Endothelial cell of umbilical vein (primary cell): ENCODE data around the gene EXOSC5. TPM values are rescaled to one million over a fixed set of nuclear protein-coding genes. Genes with fewer than 3 reads are reported as not detected.

Experiments
- BruUV-seq: library from RNA; stranded (reverse); fragments of 400-500 nt; replicated peaks from 2 replicates; lab custom pipeline; 2021; lab: Mats Ljungman, UMichigan
- CTCF ChIA-PET: fragments of 300-600, 350-600 bp; sonication (Branson Sonifier 250); formaldehyde crosslinking; loops from one replicate; lab custom pipeline; 2021; ENCODE audit warnings: antibody characterized with exemption, inconsistent platforms; lab: Charles Lee
- POLR2A ChIA-PET: fragments of 300-600, 350-600 bp; sonication (Branson Sonifier 250); formaldehyde crosslinking; loops from one replicate; lab custom pipeline; 2021; ENCODE audit warnings: antibody characterized with exemption, inconsistent platforms; lab: Charles Lee
- DNase-seq: peaks from one replicate; pipeline ENCODE4 v3.0.0-alpha.2; 2011; ENCODE audit warnings: low read depth, low spot score
- FAIRE-seq: peaks from 2 replicates; lab custom pipeline; 2011; peaks lifted over from hg19 to GRCh38; lab: Jason Lieb, UNC
- H2AFZ ChIP-seq: 2 replicates; pipeline ENCODE4 v1.6.0; 2012; ENCODE audit warnings: low read depth, low read length, control low read depth, inconsistent platforms
- H3K27ac ChIP-seq: 2 replicates; pipeline ENCODE4 v1.5.1; 2011; ENCODE audit warnings: low read depth, mild to moderate bottlenecking, control low read depth, low read length, moderate library complexity; ENCODE audit not compliant: insufficient read depth
- H3K27me3 ChIP-seq, 2 experiments: 2 replicates each; pipeline versions ENCODE4 v1.6.0 to v1.6.1; 2011; ENCODE audit warnings: low read length in 2 of 2, mixed read lengths in 1 of 2; ENCODE audit not compliant: control insufficient read depth in 2 of 2, insufficient read depth in 2 of 2
- H3K36me3 ChIP-seq, 2 experiments: 2 replicates in 1 of 2; 3 replicates in 1 of 2; pipeline ENCODE4 v1.5.1; 2011; ENCODE audit warnings: low read length in 2 of 2, mild to moderate bottlenecking in 1 of 2, moderate library complexity in 1 of 2; ENCODE audit not compliant: control insufficient read depth in 2 of 2, insufficient read depth in 2 of 2; ENCODE audit errors: extremely low read depth in 1 of 2
- H3K4me1 ChIP-seq: 3 replicates; pipeline ENCODE4 v1.5.1; 2011; ENCODE audit warnings: mild to moderate bottlenecking, low read length; ENCODE audit not compliant: control insufficient read depth, insufficient read depth; ENCODE audit errors: extremely low read depth
- H3K4me2 ChIP-seq: 2 replicates; pipeline ENCODE4 v1.6.1; 2011; ENCODE audit warnings: low read length, control low read depth, mixed read lengths; ENCODE audit not compliant: insufficient read depth
- H3K4me3 ChIP-seq, 3 experiments: fragments of 200-600 bp in 1 of 3; sonication (generic), shearing (Covaris generic) in 1 of 3; replicated peaks in 1 of 3; 2 replicates each; pipeline ENCODE4 v1.5.1; 2011 to 2016; ENCODE audit warnings: control low read depth in 3 of 3, low read length in 3 of 3, mild to moderate bottlenecking in 2 of 3, inconsistent platforms in 1 of 3, low read depth in 1 of 3, moderate library complexity in 1 of 3; ENCODE audit not compliant: insufficient read depth in 1 of 3
- H3K79me2 ChIP-seq: 2 replicates; pipeline ENCODE4 v1.6.0; 2012; ENCODE audit warnings: low read length, inconsistent platforms; ENCODE audit not compliant: control insufficient read depth, insufficient read depth
- H3K9ac ChIP-seq: replicated peaks from 2 replicates; pipeline ENCODE3; 2011; ENCODE audit warnings: low read length, control low read depth; ENCODE audit not compliant: insufficient read depth; ENCODE audit errors: extremely low read depth
- H3K9me1 ChIP-seq: replicated peaks from 3 replicates; pipeline ENCODE4 v1.6.0; 2011; ENCODE audit warnings: mild to moderate bottlenecking, low read length; ENCODE audit not compliant: control insufficient read depth, insufficient read depth; ENCODE audit errors: extremely low read depth
- H3K9me3 ChIP-seq: replicated peaks from 2 replicates; pipeline ENCODE4 v1.5.1; 2012; ENCODE audit warnings: low read length, inconsistent platforms; ENCODE audit not compliant: control insufficient read depth, insufficient read depth
- H4K20me1 ChIP-seq: replicated peaks from 2 replicates; pipeline ENCODE3; 2011; ENCODE audit warnings: mild to moderate bottlenecking, low read length; ENCODE audit not compliant: control insufficient read depth, insufficient read depth; ENCODE audit errors: extremely low read depth
- EZH2 ChIP-seq: IDR thresholded peaks from 2 replicates; pipeline ENCODE4 v1.6.1; 2012; ENCODE audit warnings: borderline replicate concordance, low read depth, mild to moderate bottlenecking, moderate library complexity, low read length, inconsistent platforms; ENCODE audit not compliant: severe bottlenecking
- JUN ChIP-seq: IDR thresholded peaks from 2 replicates; pipeline ENCODE4 v1.6.1; 2011; ENCODE audit warnings: borderline replicate concordance, low read depth; ENCODE audit not compliant: insufficient read length, insufficient read depth
- MAX ChIP-seq: IDR thresholded peaks from 2 replicates; pipeline ENCODE4 v1.6.1; 2011; ENCODE audit not compliant: insufficient read depth, insufficient read length
- MYC ChIP-seq: IDR thresholded peaks from one replicate; pipeline ENCODE4 v1.6.1; 2011; ENCODE audit warnings: mild to moderate bottlenecking, low read depth, low read length
- POLR2A ChIP-seq: IDR thresholded peaks from 2 replicates; pipeline ENCODE4 v1.6.1; 2012; ENCODE audit warnings: low read depth, mild to moderate bottlenecking, control low read depth, low read length
- dilution Hi-C: fragments of 300-500 bp; cut with MboI; formaldehyde crosslinking; loops from one replicate; pipeline ENCODE4 v1.15.0; 2019; ENCODE audit warnings: low sequenced_read_pairs; ENCODE audit not compliant: extremely low pct_ligation_motif_present
- intact Hi-C: fragments of 100-400 bp; cut with micrococcal nuclease; formaldehyde crosslinking; loops from one replicate; pipeline ENCODE4 v1.10.0; 2022
- polyA plus RNA-seq, 4 experiments: library from polyadenylated mRNA; depleted of rRNA in 3 of 4; stranded (reverse) in 3 of 4; unstranded in 1 of 4; fragments of >200 nt; gene quantifications; 2 replicates each; pipeline versions ENCODE4 v1.2.1 to v1.2.3, GENCODE V29; 2011 to 2012; ENCODE audit warnings: missing spikeins in 1 of 4
- total RNA-seq: library from RNA; stranded (reverse); gene quantifications from 2 replicates; pipeline ENCODE4 v1.2.3, GENCODE V29; 2021

EXOSC5 gene
- total and polyA plus RNA-seq, 2 donors (not counting 3 experiments of a cell fraction or from before 2014, with no cell fraction given), result 14.0 to 20.9 TPM

GRCh38 chr19:41376241-41376997, 20.7 kb downstream of the EXOSC5 start, which contains the start of gene TMEM91:
TSS of gene TMEM91 (plus strand) at chr19:41376533. CDS start at chr19:41378310, 1,777 bp downstream.
- intact Hi-C loops, result no loop called here
- H3K79me2 ChIP-seq, result peaks cover 6% of the 10 kb centered on the region
- H3K4me2 ChIP-seq, result peak within 1 kb of the TSS; percentile 82
- CTCF ChIA-PET, result interaction anchor here (1.2 kb wide), 1 partner anchor 63 kb away, joined by 3 read pairs; the partner anchor contains the start of gene DMAC2
- TF ChIP-seq EZH2 (no peak), MAX (no peak), MYC (no peak), POLR2A (no peak)
- H3K27me3 ChIP-seq, result no peaks in the 10 kb centered on the region
- no peaks in the 10 kb centered on the region for H3K36me3 ChIP-seq
- H3K9me1 ChIP-seq, result no peaks in the 10 kb centered on the region
- peaks cover 8% of the 10 kb centered on the region for H3K4me1 ChIP-seq
- peak; percentile 34 for DNase-seq
- dilution Hi-C loops, result no loop called here
- H3K9ac ChIP-seq, result peak within 1 kb of the TSS; percentile 50
- H3K27ac ChIP-seq, result no peak within 1 kb of the TSS
- no TSS peak for BruUV-seq
- H3K9me3 ChIP-seq, result no peaks in the 10 kb centered on the region
- H3K4me3 ChIP-seq, result peak within 1 kb of the TSS; percentile 31 to 69 (median 49)
- H4K20me1 ChIP-seq, result no peaks in the 10 kb centered on the region
- FAIRE-seq, result peak; percentile 87
- POLR2A ChIA-PET, result no interaction called here
- peak within 1 kb of the TSS; percentile 82 for H2AFZ ChIP-seq

- H4K20me1 ChIP-seq, result no peaks in the 10 kb centered on the region
- H3K4me3 ChIP-seq, result no peak overlapping the region
- FAIRE-seq, result peak; percentile 80
- no peaks in the 10 kb centered on the region for H3K9me3 ChIP-seq
- H3K27me3 ChIP-seq, result no peaks in the 10 kb centered on the region
- peaks cover 10% of the 10 kb centered on the region for H3K79me2 ChIP-seq
- no peak overlapping the region for H3K4me2 ChIP-seq
- no TSS peak for BruUV-seq
- ChIA-PET POLR2A (no interaction called here), CTCF (no interaction called here)
- TF ChIP-seq EZH2, result no peak
- TF ChIP-seq MAX, result no peak
- no peak for TF ChIP-seq JUN
- DNase-seq, result peak; percentile 90
- intact Hi-C loops (no loop called here), dilution Hi-C loops (no loop called here)
- peaks cover 8% of the 10 kb centered on the region for H3K4me1 ChIP-seq
- no peak overlapping the region for H3K9ac ChIP-seq
- no peak overlapping the region for H2AFZ ChIP-seq
- no peak overlapping the region for H3K27ac ChIP-seq
- no peaks in the 10 kb centered on the region for H3K9me1 ChIP-seq
- H3K36me3 ChIP-seq, result no peaks in the 10 kb centered on the region
These were observed 23.2 kb downstream of the EXOSC5 start for GRCh38 chr19:41373993-41374392.
